ENCODE measurements around the gene ROBO1. TPM values are rescaled to one million over a fixed set of nuclear protein-coding genes. Genes with fewer than 3 reads are reported as not detected.

Gene ROBO1
- total and polyA plus RNA-seq, 3 experiments from 2014 or later: 0.54 to 0.59 (median 0.55) TPM

GRCh38 chr3:79406175-79406574 lies 361.6 kb downstream of the ROBO1 start:
- no peaks in the 10 kb centered on the region for H3K4me1 Mint-ChIP-seq
- H3K4me3 Mint-ChIP-seq: no peak overlapping the region
- Histone ChIP-seq H3K27me3 (ENCODE audit: insufficient read depth, low read length, poor library complexity, severe bottlenecking) (no peaks in the 10 kb centered on the region), H3K9me3 (ENCODE audit: low read length) (no peaks in the 10 kb centered on the region), H3K27ac (ENCODE audit: low read depth, low read length) (no peak overlapping the region), H3K4me3 (ENCODE audit: low read length) (no peak overlapping the region), H3K4me1 (ENCODE audit: insufficient read depth, low read length) (no peaks in the 10 kb centered on the region), H3K36me3 (ENCODE audit: insufficient read depth, low read length) (no peaks in the 10 kb centered on the region)
- CTCF ChIA-PET: no interaction called here
- DNase-seq: no peak
- POLR2A ChIA-PET: no interaction called here
- H3K9me3 Mint-ChIP-seq: peaks cover 0 to 32% (median 5%) of the 10 kb centered on the region in 5 donors
- no peak overlapping the region for H3K27ac Mint-ChIP-seq
- no peaks in the 10 kb centered on the region for H3K27me3 Mint-ChIP-seq
- no peaks in the 10 kb centered on the region for H3K36me3 Mint-ChIP-seq

DNA sequence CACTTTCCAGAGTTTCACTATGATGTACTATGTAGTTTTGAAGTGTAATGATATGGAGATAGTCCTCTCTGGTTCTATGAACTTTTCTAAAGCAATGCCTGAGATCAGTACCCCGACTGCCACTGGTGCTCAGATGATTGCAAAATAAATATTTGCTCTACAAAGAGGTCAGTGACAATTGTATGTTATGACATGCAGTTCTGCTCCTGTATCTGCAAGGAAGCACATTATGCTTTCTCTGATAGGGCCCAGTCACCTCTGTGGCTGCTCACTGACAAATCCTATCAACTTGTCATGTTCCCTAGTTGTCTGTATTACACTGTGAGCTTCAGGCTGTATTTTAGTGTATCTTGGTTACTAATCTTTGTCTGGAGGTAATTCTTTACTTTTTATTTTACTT lies 362.6 kb downstream of the ROBO1 start:
- Mint-ChIP-seq H3K27me3 (no peaks in the 10 kb centered on the region), H3K36me3 (no peaks in the 10 kb centered on the region), H3K9me3 (peaks cover 2 to 33% (median 5%) of the 10 kb centered on the region in 5 donors), H3K4me1 (no peaks in the 10 kb centered on the region), H3K4me3 (no peak overlapping the region), H3K27ac (no peak overlapping the region)
- DNase-seq: no peak
- H3K4me3 ChIP-seq (ENCODE audit: low read length): no peak overlapping the region
- no peak overlapping the region for H3K27ac ChIP-seq (ENCODE audit: low read depth, low read length)
- no peaks in the 10 kb centered on the region for H3K4me1 ChIP-seq (ENCODE audit: insufficient read depth, low read length)
- no peaks in the 10 kb centered on the region for H3K36me3 ChIP-seq (ENCODE audit: insufficient read depth, low read length)
- H3K27me3 ChIP-seq (ENCODE audit: insufficient read depth, low read length, poor library complexity, severe bottlenecking): no peaks in the 10 kb centered on the region
- no peaks in the 10 kb centered on the region for H3K9me3 ChIP-seq (ENCODE audit: low read length)
- CTCF ChIA-PET: no interaction called here
- POLR2A ChIA-PET: no interaction called here

GRCh38 chr3:79396595-79396994 lies 371.2 kb downstream of the ROBO1 start:
- no peak overlapping the region for H3K27ac ChIP-seq (ENCODE audit: low read depth, low read length)
- no peak overlapping the region for H3K4me3 ChIP-seq (ENCODE audit: low read length)
- no peaks in the 10 kb centered on the region for H3K9me3 ChIP-seq (ENCODE audit: low read length)
- ChIA-PET CTCF (interaction anchor here (0.6 kb wide), 1 partner anchor 30 kb away, joined by 3 read pairs; no protein-coding TSS in a partner anchor), POLR2A (no interaction called here)
- DNase-seq: no peak
- Mint-ChIP-seq H3K27me3 (no peaks in the 10 kb centered on the region), H3K27ac (no peak overlapping the region), H3K4me1 (no peaks in the 10 kb centered on the region), H3K4me3 (no peak overlapping the region), H3K36me3 (no peaks in the 10 kb centered on the region), H3K9me3 (peaks cover 3 to 32% (median 10%) of the 10 kb centered on the region in 5 donors)
- H3K36me3 ChIP-seq (ENCODE audit: insufficient read depth, low read length): no peaks in the 10 kb centered on the region
- H3K27me3 ChIP-seq (ENCODE audit: insufficient read depth, low read length, poor library complexity, severe bottlenecking): no peaks in the 10 kb centered on the region
- no peaks in the 10 kb centered on the region for H3K4me1 ChIP-seq (ENCODE audit: insufficient read depth, low read length)

- POLR2A ChIA-PET: no interaction called here
- Mint-ChIP-seq H3K27ac (no peak overlapping the region), H3K4me3 (no peak overlapping the region), H3K4me1 (no peaks in the 10 kb centered on the region), H3K36me3 (no peaks in the 10 kb centered on the region), H3K27me3 (peaks cover 0 to 2% of the 10 kb centered on the region in 2 donors), H3K9me3 (peaks cover 0 to 25% (median 9%) of the 10 kb centered on the region in 5 donors)
- Histone ChIP-seq H3K4me1 (ENCODE audit: insufficient read depth, low read length) (no peaks in the 10 kb centered on the region), H3K4me3 (ENCODE audit: low read length) (no peak overlapping the region), H3K27me3 (ENCODE audit: insufficient read depth, low read length, poor library complexity, severe bottlenecking) (no peaks in the 10 kb centered on the region), H3K36me3 (ENCODE audit: insufficient read depth, low read length) (no peaks in the 10 kb centered on the region), H3K27ac (ENCODE audit: low read depth, low read length) (no peak overlapping the region), H3K9me3 (ENCODE audit: low read length) (no peaks in the 10 kb centered on the region)
- DNase-seq: no peak
- CTCF ChIA-PET: no interaction called here
Observed at GRCh38 chr3:79392479-79392878, 375.3 kb downstream of the ROBO1 start.

DNA sequence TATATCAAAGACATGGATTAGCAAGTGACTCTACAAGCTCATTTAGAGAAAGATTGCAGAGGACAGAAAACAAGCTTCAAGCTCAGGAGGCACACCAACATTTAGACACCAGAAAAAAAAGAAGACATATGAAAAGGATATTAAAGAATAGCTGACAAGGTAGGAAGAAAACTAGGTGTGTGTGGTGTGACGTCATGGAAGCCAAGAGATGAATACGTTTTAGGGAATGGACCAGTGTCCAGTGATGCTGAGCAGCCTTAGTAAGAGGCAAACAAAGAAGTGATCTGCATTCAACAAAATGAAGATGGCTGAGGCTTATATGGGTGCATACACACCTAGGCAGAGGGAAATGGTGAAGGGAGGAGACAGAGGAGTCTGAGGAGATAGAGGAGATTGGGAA lies 377.4 kb downstream of the ROBO1 start:
- POLR2A ChIA-PET: no interaction called here
- Histone ChIP-seq H3K9me3 (ENCODE audit: low read length) (no peaks in the 10 kb centered on the region), H3K36me3 (ENCODE audit: insufficient read depth, low read length) (no peaks in the 10 kb centered on the region), H3K27me3 (ENCODE audit: insufficient read depth, low read length, poor library complexity, severe bottlenecking) (no peaks in the 10 kb centered on the region), H3K4me3 (ENCODE audit: low read length) (no peak overlapping the region), H3K27ac (ENCODE audit: low read depth, low read length) (no peak overlapping the region), H3K4me1 (ENCODE audit: insufficient read depth, low read length) (no peaks in the 10 kb centered on the region)
- Mint-ChIP-seq H3K36me3 (no peaks in the 10 kb centered on the region), H3K4me3 (no peak overlapping the region), H3K27ac (no peak overlapping the region), H3K27me3 (peaks cover 0 to 2% of the 10 kb centered on the region in 2 donors), H3K4me1 (no peaks in the 10 kb centered on the region), H3K9me3 (peaks cover 3 to 36% (median 6%) of the 10 kb centered on the region in 5 donors)
- DNase-seq: no peak
- CTCF ChIA-PET: no interaction called here

GRCh38 chr3:79385211-79385610 lies 382.6 kb downstream of the ROBO1 start:
- H3K4me3 Mint-ChIP-seq: no peak overlapping the region
- no peak for DNase-seq
- H3K27ac Mint-ChIP-seq: no peak overlapping the region
- no peaks in the 10 kb centered on the region for H3K27me3 Mint-ChIP-seq
- peaks cover 6 to 38% (median 12%) of the 10 kb centered on the region in 5 donors for H3K9me3 Mint-ChIP-seq
- H3K9me3 ChIP-seq (ENCODE audit: low read length): no peaks in the 10 kb centered on the region
- no peak overlapping the region for H3K4me3 ChIP-seq (ENCODE audit: low read length)
- H3K27me3 ChIP-seq (ENCODE audit: insufficient read depth, low read length, poor library complexity, severe bottlenecking): no peaks in the 10 kb centered on the region
- no peaks in the 10 kb centered on the region for H3K36me3 ChIP-seq (ENCODE audit: insufficient read depth, low read length)
- H3K36me3 Mint-ChIP-seq: no peaks in the 10 kb centered on the region
- no peak overlapping the region for H3K27ac ChIP-seq (ENCODE audit: low read depth, low read length)
- no peaks in the 10 kb centered on the region for H3K4me1 ChIP-seq (ENCODE audit: insufficient read depth, low read length)
- CTCF ChIA-PET: no interaction called here
- POLR2A ChIA-PET: no interaction called here
- no peaks in the 10 kb centered on the region for H3K4me1 Mint-ChIP-seq

DNA sequence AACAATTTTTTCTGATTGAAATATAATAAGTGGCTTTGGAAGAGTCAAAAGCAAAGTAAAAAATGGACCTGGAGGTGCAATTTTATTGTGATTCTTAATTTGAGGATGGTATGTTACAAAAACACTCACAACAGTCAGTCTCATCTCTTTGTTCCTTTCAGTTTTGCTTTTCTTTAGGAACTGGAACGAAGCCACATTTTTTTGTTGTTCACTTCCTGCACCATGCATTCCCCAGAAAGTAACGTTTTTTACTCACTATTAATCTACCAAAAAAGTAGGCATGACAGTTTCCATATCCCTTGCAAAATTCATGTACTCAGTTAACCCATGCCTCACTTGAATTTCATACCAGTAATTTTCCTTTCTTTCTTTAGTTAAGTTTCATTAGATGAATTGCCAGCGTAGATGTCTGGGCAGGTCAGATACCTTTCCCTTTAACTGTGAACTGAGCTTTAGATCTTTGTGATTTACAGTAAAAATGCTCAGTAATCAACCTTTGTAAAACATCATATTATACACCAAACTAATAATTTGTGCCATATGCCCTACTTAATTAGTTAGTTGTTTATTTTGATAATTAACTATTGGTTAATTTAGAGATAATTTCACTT lies 384.3 kb downstream of the ROBO1 start:
- no peaks in the 10 kb centered on the region for H3K36me3 ChIP-seq (ENCODE audit: insufficient read depth, low read length)
- no peaks in the 10 kb centered on the region for H3K36me3 Mint-ChIP-seq
- no peak overlapping the region for H3K27ac ChIP-seq (ENCODE audit: low read depth, low read length)
- no peak overlapping the region for H3K4me3 Mint-ChIP-seq
- H3K27me3 ChIP-seq (ENCODE audit: insufficient read depth, low read length, poor library complexity, severe bottlenecking): no peaks in the 10 kb centered on the region
- H3K9me3 Mint-ChIP-seq: peaks cover 10 to 41% (median 11%) of the 10 kb centered on the region in 5 donors
- POLR2A ChIA-PET: no interaction called here
- H3K4me1 Mint-ChIP-seq: no peaks in the 10 kb centered on the region
- no peak for DNase-seq
- no peaks in the 10 kb centered on the region for H3K9me3 ChIP-seq (ENCODE audit: low read length)
- H3K4me3 ChIP-seq (ENCODE audit: low read length): no peak overlapping the region
- H3K27me3 Mint-ChIP-seq: no peaks in the 10 kb centered on the region
- no peaks in the 10 kb centered on the region for H3K4me1 ChIP-seq (ENCODE audit: insufficient read depth, low read length)
- CTCF ChIA-PET: no interaction called here
- no peak overlapping the region for H3K27ac Mint-ChIP-seq

- H3K36me3 ChIP-seq (ENCODE audit: insufficient read depth, low read length): no peaks in the 10 kb centered on the region
- CTCF ChIA-PET: no interaction called here
Observed at GRCh38 chr3:79380581-79380980, 387.2 kb downstream of the ROBO1 start.

More at GRCh38 chr3:79380581-79380980, 387.2 kb downstream of the ROBO1 start:
- no peaks in the 10 kb centered on the region for H3K27me3 ChIP-seq (ENCODE audit: insufficient read depth, low read length, poor library complexity, severe bottlenecking)
- no peaks in the 10 kb centered on the region for H3K4me1 ChIP-seq (ENCODE audit: insufficient read depth, low read length)
- Mint-ChIP-seq H3K9me3 (peaks cover 10 to 32% (median 15%) of the 10 kb centered on the region in 5 donors), H3K27ac (no peak overlapping the region), H3K36me3 (no peaks in the 10 kb centered on the region), H3K4me3 (no peak overlapping the region), H3K27me3 (no peaks in the 10 kb centered on the region), H3K4me1 (no peaks in the 10 kb centered on the region)
- DNase-seq: no peak
- POLR2A ChIA-PET: no interaction called here
- H3K9me3 ChIP-seq (ENCODE audit: low read length): no peaks in the 10 kb centered on the region
- no peak overlapping the region for H3K27ac ChIP-seq (ENCODE audit: low read depth, low read length)
- H3K4me3 ChIP-seq (ENCODE audit: low read length): no peak overlapping the region
